CD14-positive monocyte (primary cell): ENCODE data around the gene TBC1D22A. TPM values are rescaled to one million over a fixed set of nuclear protein-coding genes. Genes with fewer than 3 reads are reported as not detected.
A peak's percentile ranks its signal among the peaks of the same experiment; 100 is the strongest.

Experiments
- DNase-seq, 3 donors: peaks; one replicate each; pipeline ENCODE4 v3.0.0-alpha.2; 2011 to 2022
- H2AFZ ChIP-seq: 2 replicates; pipeline ENCODE4 v1.6.0; 2012; ENCODE audit warnings: mild to moderate bottlenecking, low read depth, low read length, inconsistent platforms; ENCODE audit not compliant: insufficient read depth, poor library complexity, severe bottlenecking
- H3K27ac ChIP-seq, 2 donors: 1 replicate in 1 of 2; 2 replicates in 1 of 2; pipeline ENCODE4 v1.5.1; 2012 to 2013; ENCODE audit warnings: low read length in 2 of 2, control low read depth in 1 of 2, inconsistent platforms in 1 of 2, low read depth in 1 of 2, mild to moderate bottlenecking in 1 of 2
- H3K27me3 ChIP-seq, 2 donors: one replicate each; pipeline versions ENCODE4 v1.6.0 to v1.6.1; 2011 to 2013; ENCODE audit warnings: low read length in 2 of 2; ENCODE audit not compliant: control insufficient read depth in 2 of 2, insufficient read depth in 2 of 2
- H3K36me3 ChIP-seq, 2 donors: replicated peaks in 1 of 2; 1 replicate in 1 of 2; 2 replicates in 1 of 2; pipeline versions ENCODE4 v1.5.1 to v1.6.1; 2012 to 2013; ENCODE audit warnings: low read length in 2 of 2, control low read depth in 1 of 2, inconsistent platforms in 1 of 2, mild to moderate bottlenecking in 1 of 2; ENCODE audit not compliant: insufficient read depth in 2 of 2, control insufficient read depth in 1 of 2
- H3K4me1 ChIP-seq, 2 donors: 1 replicate in 1 of 2; 2 replicates in 1 of 2; pipeline versions ENCODE4 v1.5.1 to v1.6.1; 2012 to 2013; ENCODE audit warnings: low read length in 2 of 2, control low read depth in 1 of 2, inconsistent platforms in 1 of 2, mild to moderate bottlenecking in 1 of 2, moderate library complexity in 1 of 2; ENCODE audit not compliant: insufficient read depth in 2 of 2, control insufficient read depth in 1 of 2
- H3K4me2 ChIP-seq: replicated peaks from 2 replicates; pipeline ENCODE3; 2012; ENCODE audit warnings: low read length, moderate library complexity, mild to moderate bottlenecking; ENCODE audit not compliant: poor library complexity, severe bottlenecking; ENCODE audit errors: extremely low read depth
- H3K4me3 ChIP-seq, 3 experiments: fragments of 200-600 bp in 1 of 3; sonication (generic) in 1 of 3; replicated peaks in 1 of 3; 1 replicate in 2 of 3; 2 replicates in 1 of 3; pipeline ENCODE4 v1.5.1; 2011 to 2013; ENCODE audit warnings: low read length in 3 of 3, mild to moderate bottlenecking in 3 of 3, control low read depth in 2 of 3, low read depth in 2 of 3, inconsistent platforms in 1 of 3, moderate library complexity in 1 of 3
- H3K79me2 ChIP-seq: 2 replicates; pipeline ENCODE4 v1.6.0; 2012; ENCODE audit warnings: mild to moderate bottlenecking, control low read depth, inconsistent platforms, low read length, moderate library complexity; ENCODE audit not compliant: insufficient read depth
- H3K9ac ChIP-seq: 2 replicates; pipeline ENCODE4 v1.6.0; 2017; ENCODE audit warnings: low read length, mild to moderate bottlenecking; ENCODE audit not compliant: insufficient read depth, poor library complexity, severe bottlenecking
- H3K9me3 ChIP-seq, 2 donors: replicated peaks in 1 of 2; 1 replicate in 1 of 2; 2 replicates in 1 of 2; pipeline versions ENCODE4 v1.5.1 to v1.6.1; 2012 to 2013; ENCODE audit warnings: low read length in 2 of 2, control low read depth in 1 of 2; ENCODE audit not compliant: control insufficient read depth in 1 of 2, insufficient read depth in 1 of 2
- H4K20me1 ChIP-seq: 2 replicates; pipeline ENCODE4 v1.6.0; 2012; ENCODE audit warnings: mild to moderate bottlenecking, low read length, control low read depth, moderate library complexity; ENCODE audit not compliant: insufficient read depth
- H3K27ac Mint-ChIP-seq, 7 donors: one replicate each; pipeline ENCODE4 v1.8.0; 2020; ENCODE audit warnings: mild to moderate bottlenecking in 7 of 7, mixed read lengths in 7 of 7, moderate library complexity in 6 of 7, inconsistent platforms in 2 of 7
- H3K27me3 Mint-ChIP-seq, 3 donors: one replicate each; pipeline ENCODE4 v1.8.0; 2021 to 2022; ENCODE audit warnings: low read depth in 3 of 3, mild to moderate bottlenecking in 3 of 3, mixed read lengths in 3 of 3, moderate library complexity in 3 of 3, inconsistent platforms in 1 of 3
- H3K36me3 Mint-ChIP-seq, 2 donors: one replicate each; pipeline ENCODE4 v1.8.0; 2020; ENCODE audit warnings: mixed read lengths in 2 of 2, inconsistent platforms in 1 of 2, mild to moderate bottlenecking in 1 of 2
- H3K4me1 Mint-ChIP-seq: one replicate; pipeline ENCODE4 v1.8.0; 2020; ENCODE audit warnings: mild to moderate bottlenecking, mixed read lengths
- H3K4me3 Mint-ChIP-seq, 2 donors: one replicate each; pipeline ENCODE4 v1.8.0; 2020; ENCODE audit warnings: mild to moderate bottlenecking in 2 of 2, mixed read lengths in 2 of 2, moderate library complexity in 1 of 2
- H3K9me3 Mint-ChIP-seq, 7 donors: one replicate each; pipeline ENCODE4 v1.8.0; 2020 to 2022; ENCODE audit warnings: mixed read lengths in 7 of 7, mild to moderate bottlenecking in 6 of 7, moderate library complexity in 6 of 7, inconsistent platforms in 2 of 7
- CTCF ChIP-seq: fragments of 200-600 bp; IDR thresholded peaks from one replicate; pipeline ENCODE4 v1.8.0; 2022; ENCODE audit warnings: antibody characterized with exemption, mild to moderate bottlenecking
- WGBS: methylation state at CpG from one replicate; pipeline ENCODE4 v1.1.5; 2013; ENCODE audit warnings: missing lambda C conversion rate; ENCODE audit not compliant: insufficient coverage; 5-methylcytosine and 5-hydroxymethylcytosine counted together
- intact Hi-C, 2 donors: fragments of 100-400 bp; cut with micrococcal nuclease; formaldehyde crosslinking; loops; one replicate each; pipeline versions ENCODE4 v1.15.0 to v1.15.1; 2023
- polyA plus RNA-seq, 3 donors: library from polyadenylated mRNA; depleted of rRNA in 1 of 3; unstranded in 2 of 3; stranded (reverse) in 1 of 3; fragments of 300-500 nt in 2 of 3; fragments of >200 nt in 1 of 3; fragmentation: Illumina TruSeq in 2 of 3; gene quantifications; 1 replicate in 2 of 3; 2 replicates in 1 of 3; pipeline ENCODE4 v1.2.3, GENCODE V29; 2012 to 2021

The TBC1D22A gene
- polyA plus RNA-seq, 3 donors: 25.9 to 36.2 (median 29.5) TPM

- no peak for DNase-seq
- H3K4me2 ChIP-seq: no peak overlapping the region
- peaks cover 7% of the 10 kb centered on the region for H3K79me2 ChIP-seq
- no peaks in the 10 kb centered on the region for H3K27me3 ChIP-seq
- intact Hi-C loops: no loop called here
- H3K9ac ChIP-seq: no peak overlapping the region
- peaks cover 29 to 82% of the 10 kb centered on the region in 2 donors for H3K36me3 ChIP-seq
- no peak overlapping the region for H2AFZ ChIP-seq
- H3K4me3 ChIP-seq: no peak overlapping the region
- TF ChIP-seq CTCF: no peak
- WGBS: 99% methylated on average over 11 of the region's 11 CpGs
- H4K20me1 ChIP-seq: peaks cover 100% of the 10 kb centered on the region
- H3K27me3 Mint-ChIP-seq: peaks cover 0 to 3% (median 2%) of the 10 kb centered on the region in 3 donors
- no peaks in the 10 kb centered on the region for H3K9me3 ChIP-seq
- peak overlapping the region in 3 of 7 donors; percentile 1 to 81 (median 29) for H3K27ac Mint-ChIP-seq
- H3K4me3 Mint-ChIP-seq: no peak overlapping the region
- H3K4me1 Mint-ChIP-seq: no peaks in the 10 kb centered on the region
- no peaks in the 10 kb centered on the region for H3K9me3 Mint-ChIP-seq
- peaks cover 56 to 59% of the 10 kb centered on the region in 2 donors for H3K36me3 Mint-ChIP-seq
- no peaks in the 10 kb centered on the region for H3K4me1 ChIP-seq
- H3K27ac ChIP-seq: no peak overlapping the region
Measured at GRCh38 chr22:46881373-46882118, 119.1 kb downstream of the TBC1D22A start.

DNA sequence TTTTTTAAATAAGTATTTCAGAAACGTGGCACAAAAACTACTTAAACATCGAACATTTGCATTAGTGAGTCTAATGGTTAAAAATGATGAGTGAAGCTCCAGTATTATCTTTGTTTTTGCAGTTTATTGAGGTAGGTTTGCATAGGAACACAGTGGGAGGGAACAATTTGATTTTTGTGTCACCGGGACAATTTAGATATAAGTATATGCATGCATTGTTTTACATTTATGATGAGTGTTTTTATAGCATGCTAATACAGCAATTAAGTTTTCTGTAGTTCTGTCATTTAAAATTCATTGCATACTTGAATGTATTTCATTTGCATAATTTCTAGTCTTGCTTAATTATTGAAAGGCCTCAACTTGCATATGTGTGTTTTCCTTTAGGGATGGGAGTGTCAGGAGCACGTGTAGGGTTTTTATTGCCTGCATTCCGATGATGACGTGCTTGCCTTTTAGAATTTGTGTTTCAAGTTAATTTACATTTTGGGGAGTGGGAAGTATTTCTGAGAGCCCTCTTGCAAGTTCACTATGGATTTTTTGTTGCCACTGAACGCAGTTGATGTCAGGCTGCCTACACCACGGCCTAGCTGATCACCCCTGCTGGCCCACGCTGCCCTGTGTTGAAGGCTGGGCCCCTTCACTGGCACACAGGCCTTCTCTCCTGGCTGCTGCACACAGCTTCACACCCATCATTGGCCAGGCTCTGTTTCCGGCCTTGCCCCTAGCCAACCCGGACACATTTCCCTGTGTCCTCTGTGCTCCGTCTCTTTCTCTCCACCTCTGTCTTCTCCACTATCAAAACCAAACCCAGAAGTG, 120.9 kb downstream of the TBC1D22A start:
- no peaks in the 10 kb centered on the region for H3K4me1 Mint-ChIP-seq
- H3K9me3 Mint-ChIP-seq: no peaks in the 10 kb centered on the region
- Histone ChIP-seq H3K4me2 (no peak overlapping the region), H3K4me1 (no peaks in the 10 kb centered on the region), H2AFZ (no peak overlapping the region), H3K9ac (no peak overlapping the region), H3K9me3 (no peaks in the 10 kb centered on the region), H3K79me2 (peaks cover 5% of the 10 kb centered on the region), H3K36me3 (peaks cover 35 to 100% of the 10 kb centered on the region in 2 donors), H4K20me1 (peaks cover 100% of the 10 kb centered on the region), H3K4me3 (no peak overlapping the region), H3K27ac (no peak overlapping the region), H3K27me3 (no peaks in the 10 kb centered on the region)
- H3K4me3 Mint-ChIP-seq: no peak overlapping the region
- TF ChIP-seq CTCF: no peak
- peaks cover 0 to 3% (median 2%) of the 10 kb centered on the region in 3 donors for H3K27me3 Mint-ChIP-seq
- H3K27ac Mint-ChIP-seq: peak overlapping the region in 1 of 7 donors; percentile 27
- peaks cover 68% of the 10 kb centered on the region in 2 donors for H3K36me3 Mint-ChIP-seq
- DNase-seq: no peak
- 93% methylated on average over 9 of the region's 12 CpGs for WGBS
- intact Hi-C loops: no loop called here
